Measurements from ENCODE around the gene KLK15. TPM values are rescaled to one million over a fixed set of nuclear protein-coding genes. Genes with fewer than 3 reads are reported as not detected.

KLK15 gene
- total and polyA plus RNA-seq, 2 of the 13 experiments (the other 11 are each of a cell fraction or from before 2014, with no cell fraction given), result not detected

DNA sequence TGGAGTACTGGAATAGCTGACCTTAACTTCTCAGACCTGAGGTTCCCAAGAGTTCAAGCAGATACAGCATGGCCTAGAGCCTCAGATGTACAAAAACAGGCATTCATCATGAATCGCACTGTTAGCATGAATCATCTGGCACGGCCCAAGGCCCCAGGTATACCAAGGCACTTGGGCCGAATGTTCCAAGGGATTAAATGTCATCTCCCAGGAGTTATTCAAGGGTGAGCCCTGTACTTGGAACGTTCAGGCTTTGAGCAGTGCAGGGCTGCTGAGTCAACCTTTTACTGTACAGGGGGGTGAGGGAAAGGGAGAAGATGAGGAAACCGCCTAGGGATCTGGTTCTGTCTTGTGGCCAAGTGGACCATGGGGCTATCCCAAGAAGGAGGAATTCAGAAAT is 27.6 kb upstream of the KLK15 start (continued):
- TF ChIP-seq, protein P1, sequence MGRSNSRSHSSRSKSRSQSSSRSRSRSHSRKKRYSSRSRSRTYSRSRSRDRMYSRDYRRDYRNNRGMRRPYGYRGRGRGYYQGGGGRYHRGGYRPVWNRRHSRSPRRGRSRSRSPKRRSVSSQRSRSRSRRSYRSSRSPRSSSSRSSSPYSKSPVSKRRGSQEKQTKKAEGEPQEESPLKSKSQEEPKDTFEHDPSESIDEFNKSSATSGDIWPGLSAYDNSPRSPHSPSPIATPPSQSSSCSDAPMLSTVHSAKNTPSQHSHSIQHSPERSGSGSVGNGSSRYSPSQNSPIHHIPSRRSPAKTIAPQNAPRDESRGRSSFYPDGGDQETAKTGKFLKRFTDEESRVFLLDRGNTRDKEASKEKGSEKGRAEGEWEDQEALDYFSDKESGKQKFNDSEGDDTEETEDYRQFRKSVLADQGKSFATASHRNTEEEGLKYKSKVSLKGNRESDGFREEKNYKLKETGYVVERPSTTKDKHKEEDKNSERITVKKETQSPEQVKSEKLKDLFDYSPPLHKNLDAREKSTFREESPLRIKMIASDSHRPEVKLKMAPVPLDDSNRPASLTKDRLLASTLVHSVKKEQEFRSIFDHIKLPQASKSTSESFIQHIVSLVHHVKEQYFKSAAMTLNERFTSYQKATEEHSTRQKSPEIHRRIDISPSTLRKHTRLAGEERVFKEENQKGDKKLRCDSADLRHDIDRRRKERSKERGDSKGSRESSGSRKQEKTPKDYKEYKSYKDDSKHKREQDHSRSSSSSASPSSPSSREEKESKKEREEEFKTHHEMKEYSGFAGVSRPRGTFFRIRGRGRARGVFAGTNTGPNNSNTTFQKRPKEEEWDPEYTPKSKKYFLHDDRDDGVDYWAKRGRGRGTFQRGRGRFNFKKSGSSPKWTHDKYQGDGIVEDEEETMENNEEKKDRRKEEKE (IDR thresholded peaks at IDR 0.05), result no peak

DNA sequence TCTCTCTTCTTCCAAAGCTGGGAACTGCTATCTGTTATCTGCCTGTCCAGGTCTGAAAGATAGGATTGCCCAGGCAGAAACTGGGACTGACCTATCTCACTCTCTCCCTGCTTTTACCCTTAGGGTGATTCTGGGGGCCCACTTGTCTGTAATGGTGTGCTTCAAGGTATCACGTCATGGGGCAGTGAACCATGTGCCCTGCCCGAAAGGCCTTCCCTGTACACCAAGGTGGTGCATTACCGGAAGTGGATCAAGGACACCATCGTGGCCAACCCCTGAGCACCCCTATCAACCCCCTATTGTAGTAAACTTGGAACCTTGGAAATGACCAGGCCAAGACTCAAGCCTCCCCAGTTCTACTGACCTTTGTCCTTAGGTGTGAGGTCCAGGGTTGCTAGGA is 26.5 kb upstream of the KLK15 start:
- TF ChIP-seq ZNF75D (CRISPR knock-in tag; IDR thresholded peaks at IDR 0.05; ENCODE audit: borderline replicate concordance), result no peak
- FAIRE-seq, result no peak
- Histone ChIP-seq H3K4me3 (replicated peaks in 1 of 3; ENCODE audit: insufficient read depth in 1 of 3, low read depth in 2 of 3, low read length in 3 of 3) (no peak overlapping the region), H3K79me2 (ENCODE audit: insufficient read depth, low read length) (no peaks in the 10 kb centered on the region), H3K4me2 (ENCODE audit: low read depth, low read length) (no peak overlapping the region), H4K20me1 (ENCODE audit: insufficient read depth, low read length) (no peaks in the 10 kb centered on the region), H3K27me3 (ENCODE audit: control insufficient read depth in 1 of 2, insufficient read depth in 2 of 2, low read length in 2 of 2) (peaks cover 3 to 20% of the 10 kb centered on the region in 2 experiments; a peak in 4 of 5 replicates), H3K9me3 (ENCODE audit: low read length) (no peaks in the 10 kb centered on the region), H3K27ac (ENCODE audit: extremely low read length, insufficient read depth, low read length) (no peak overlapping the region), H2AFZ (ENCODE audit: low read length) (no peak overlapping the region), H3K9ac (ENCODE audit: insufficient read depth, low read depth, low read length) (no peak overlapping the region), H3K36me3 (replicated peaks in 1 of 2; ENCODE audit: control insufficient read depth in 1 of 2, insufficient read depth in 2 of 2, low read length in 2 of 2) (no peaks in the 10 kb centered on the region), H3K4me1 (ENCODE audit: insufficient read depth, low read length) (no peaks in the 10 kb centered on the region)
- in situ Hi-C loops (cut with HindIII; ENCODE audit: extremely low pct_ligation_motif_present, low pct_unique_long_range_greater_than_20kb) (no loop called here), intact Hi-C loops (cut with micrococcal nuclease; ENCODE audit: unreplicated experiment) (no loop called here)
- CTCF ChIA-PET (ENCODE audit: low intra/inter-chr PET ratio, low total read pairs), result no interaction called here
- no peak for DNase-seq (ENCODE audit: low spot score)
- no TSS peak for BruUV-seq (replicated peaks)
- POLR2A ChIA-PET, result no interaction called here
- ATAC-seq, result no peak
- WGBS (ENCODE audit: low lambda C conversion rate), result no CpG with 5 or more reads among the region's 4 CpGs

DNA sequence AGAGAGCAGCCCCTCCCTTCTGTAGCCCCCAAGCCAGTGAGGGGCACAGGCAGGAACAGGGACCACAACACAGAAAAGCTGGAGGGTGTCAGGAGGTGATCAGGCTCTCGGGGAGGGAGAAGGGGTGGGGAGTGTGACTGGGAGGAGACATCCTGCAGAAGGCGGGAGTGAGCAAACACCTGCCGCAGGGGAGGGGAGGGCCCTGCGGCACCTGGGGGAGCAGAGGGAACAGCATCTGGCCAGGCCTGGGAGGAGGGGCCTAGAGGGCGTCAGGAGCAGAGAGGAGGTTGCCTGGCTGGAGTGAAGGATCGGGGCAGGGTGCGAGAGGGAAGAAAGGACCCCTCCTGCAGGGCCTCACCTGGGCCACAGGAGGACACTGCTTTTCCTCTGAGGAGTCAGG is 25.5 kb upstream of the KLK15 start:
- ATAC-seq (no peak), FAIRE-seq (no peak), DNase-seq (ENCODE audit: low spot score) (no peak)
- no peak overlapping the region for H2AFZ ChIP-seq (ENCODE audit: low read length)
- no peaks in the 10 kb centered on the region for H4K20me1 ChIP-seq (ENCODE audit: insufficient read depth, low read length)
- H3K27ac ChIP-seq (ENCODE audit: extremely low read length, insufficient read depth, low read length), result no peak overlapping the region
- no peaks in the 10 kb centered on the region for H3K4me1 ChIP-seq (ENCODE audit: insufficient read depth, low read length)
- ChIA-PET CTCF (ENCODE audit: low intra/inter-chr PET ratio, low total read pairs) (no interaction called here), POLR2A (no interaction called here)
- H3K9ac ChIP-seq (ENCODE audit: insufficient read depth, low read depth, low read length), result no peak overlapping the region
- BruUV-seq (replicated peaks), result no TSS peak
- intact Hi-C loops (cut with micrococcal nuclease; ENCODE audit: unreplicated experiment) (no loop called here), in situ Hi-C loops (cut with HindIII; ENCODE audit: extremely low pct_ligation_motif_present, low pct_unique_long_range_greater_than_20kb) (no loop called here)
- peaks cover 3 to 20% of the 10 kb centered on the region in 2 experiments; a peak in 4 of 5 replicates for H3K27me3 ChIP-seq (ENCODE audit: control insufficient read depth in 1 of 2, insufficient read depth in 2 of 2, low read length in 2 of 2)
- WGBS (ENCODE audit: low lambda C conversion rate), result 7% methylated on average over 7 of the region's 7 CpGs
- H3K36me3 ChIP-seq (replicated peaks in 1 of 2; ENCODE audit: control insufficient read depth in 1 of 2, insufficient read depth in 2 of 2, low read length in 2 of 2), result no peaks in the 10 kb centered on the region
- H3K79me2 ChIP-seq (ENCODE audit: insufficient read depth, low read length), result no peaks in the 10 kb centered on the region
- H3K4me3 ChIP-seq (replicated peaks in 1 of 3; ENCODE audit: insufficient read depth in 1 of 3, low read depth in 2 of 3, low read length in 3 of 3), result no peak overlapping the region
- no peaks in the 10 kb centered on the region for H3K9me3 ChIP-seq (ENCODE audit: low read length)
- no peak overlapping the region for H3K4me2 ChIP-seq (ENCODE audit: low read depth, low read length)
- TF ChIP-seq ZNF644 (CRISPR knock-in tag; IDR thresholded peaks at IDR 0.05; ENCODE audit: low read depth) (no peak), ARNT (IDR thresholded peaks at IDR 0.05) (no peak), PLRG1 (conservative IDR thresholded peaks at IDR 0.05) (no peak), ZNF432 (CRISPR knock-in tag; IDR thresholded peaks at IDR 0.05; ENCODE audit: borderline replicate concordance) (no peak), PHF8 (CRISPR knock-in tag; IDR thresholded peaks at IDR 0.05) (no peak)
- TF ChIP-seq, protein P2, sequence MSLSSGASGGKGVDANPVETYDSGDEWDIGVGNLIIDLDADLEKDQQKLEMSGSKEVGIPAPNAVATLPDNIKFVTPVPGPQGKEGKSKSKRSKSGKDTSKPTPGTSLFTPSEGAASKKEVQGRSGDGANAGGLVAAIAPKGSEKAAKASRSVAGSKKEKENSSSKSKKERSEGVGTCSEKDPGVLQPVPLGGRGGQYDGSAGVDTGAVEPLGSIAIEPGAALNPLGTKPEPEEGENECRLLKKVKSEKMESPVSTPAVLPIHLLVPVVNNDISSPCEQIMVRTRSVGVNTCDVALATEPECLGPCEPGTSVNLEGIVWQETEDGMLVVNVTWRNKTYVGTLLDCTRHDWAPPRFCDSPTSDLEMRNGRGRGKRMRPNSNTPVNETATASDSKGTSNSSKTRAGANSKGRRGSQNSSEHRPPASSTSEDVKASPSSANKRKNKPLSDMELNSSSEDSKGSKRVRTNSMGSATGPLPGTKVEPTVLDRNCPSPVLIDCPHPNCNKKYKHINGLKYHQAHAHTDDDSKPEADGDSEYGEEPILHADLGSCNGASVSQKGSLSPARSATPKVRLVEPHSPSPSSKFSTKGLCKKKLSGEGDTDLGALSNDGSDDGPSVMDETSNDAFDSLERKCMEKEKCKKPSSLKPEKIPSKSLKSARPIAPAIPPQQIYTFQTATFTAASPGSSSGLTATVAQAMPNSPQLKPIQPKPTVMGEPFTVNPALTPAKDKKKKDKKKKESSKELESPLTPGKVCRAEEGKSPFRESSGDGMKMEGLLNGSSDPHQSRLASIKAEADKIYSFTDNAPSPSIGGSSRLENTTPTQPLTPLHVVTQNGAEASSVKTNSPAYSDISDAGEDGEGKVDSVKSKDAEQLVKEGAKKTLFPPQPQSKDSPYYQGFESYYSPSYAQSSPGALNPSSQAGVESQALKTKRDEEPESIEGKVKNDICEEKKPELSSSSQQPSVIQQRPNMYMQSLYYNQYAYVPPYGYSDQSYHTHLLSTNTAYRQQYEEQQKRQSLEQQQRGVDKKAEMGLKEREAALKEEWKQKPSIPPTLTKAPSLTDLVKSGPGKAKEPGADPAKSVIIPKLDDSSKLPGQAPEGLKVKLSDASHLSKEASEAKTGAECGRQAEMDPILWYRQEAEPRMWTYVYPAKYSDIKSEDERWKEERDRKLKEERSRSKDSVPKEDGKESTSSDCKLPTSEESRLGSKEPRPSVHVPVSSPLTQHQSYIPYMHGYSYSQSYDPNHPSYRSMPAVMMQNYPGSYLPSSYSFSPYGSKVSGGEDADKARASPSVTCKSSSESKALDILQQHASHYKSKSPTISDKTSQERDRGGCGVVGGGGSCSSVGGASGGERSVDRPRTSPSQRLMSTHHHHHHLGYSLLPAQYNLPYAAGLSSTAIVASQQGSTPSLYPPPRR (CRISPR knock-in tag; IDR thresholded peaks at IDR 0.05; ENCODE audit: borderline replicate concordance), result no peak
- TF ChIP-seq, protein P3, sequence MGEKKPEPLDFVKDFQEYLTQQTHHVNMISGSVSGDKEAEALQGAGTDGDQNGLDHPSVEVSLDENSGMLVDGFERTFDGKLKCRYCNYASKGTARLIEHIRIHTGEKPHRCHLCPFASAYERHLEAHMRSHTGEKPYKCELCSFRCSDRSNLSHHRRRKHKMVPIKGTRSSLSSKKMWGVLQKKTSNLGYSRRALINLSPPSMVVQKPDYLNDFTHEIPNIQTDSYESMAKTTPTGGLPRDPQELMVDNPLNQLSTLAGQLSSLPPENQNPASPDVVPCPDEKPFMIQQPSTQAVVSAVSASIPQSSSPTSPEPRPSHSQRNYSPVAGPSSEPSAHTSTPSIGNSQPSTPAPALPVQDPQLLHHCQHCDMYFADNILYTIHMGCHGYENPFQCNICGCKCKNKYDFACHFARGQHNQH (CRISPR knock-in tag; IDR thresholded peaks at IDR 0.05), result no peak
